ENCODE data around the gene G3BP1.
"Not testable (repeated sequence)": the region's sequence is repeated elsewhere in the genome, so short reads cannot be mapped to it uniquely, and the experiment has no call there.

Gene G3BP1

DNA sequence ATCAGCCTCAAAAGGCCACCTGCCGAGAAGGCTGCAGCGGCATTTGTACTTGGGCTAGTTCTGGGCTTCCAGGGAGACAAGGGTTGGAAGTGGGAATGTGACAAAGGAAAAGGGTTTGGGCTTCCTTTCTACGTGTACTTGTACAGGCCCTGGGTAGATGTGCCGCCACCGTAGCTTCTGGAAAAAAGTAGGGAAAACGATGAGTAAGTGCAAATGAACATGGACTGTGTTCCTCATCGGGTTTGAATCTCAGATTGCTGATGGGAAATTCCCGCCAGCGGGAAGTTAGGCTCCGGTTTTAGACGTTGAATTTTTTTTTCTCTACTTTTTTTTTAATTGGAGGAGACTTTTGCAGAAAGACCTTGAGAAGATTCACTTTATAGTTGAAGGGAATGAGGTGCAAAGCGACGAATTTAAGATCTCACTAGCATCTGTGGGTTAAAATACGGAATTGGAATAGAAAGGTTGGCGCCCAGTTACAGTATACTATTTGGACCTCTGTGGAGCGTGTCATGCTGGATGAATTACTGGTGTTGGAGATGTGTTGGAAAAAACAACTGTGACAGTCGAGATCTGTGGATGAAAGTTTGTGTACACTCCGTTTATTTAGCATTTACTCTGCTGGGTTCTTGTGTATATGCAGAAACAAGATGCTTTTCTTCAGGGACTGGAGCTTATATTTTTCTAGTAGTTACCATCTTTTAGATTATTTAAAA lies 1.2 kb downstream of the G3BP1 start:
- Histone ChIP-seq H3K4me1 (ENCODE audit: control insufficient read depth in 2 of 2, insufficient read depth in 2 of 2, low read length in 2 of 2) (peaks cover 35 to 40% of the 10 kb centered on the region in 2 donors), H3K9me3 (ENCODE audit: control insufficient read depth in 2 of 2, low read length in 2 of 2) (no peaks in the 10 kb centered on the region), H3K4me3 (ENCODE audit: low read length in 2 of 2) (peak overlapping the region; percentile 73 to 97), H3K27me3 (ENCODE audit: control insufficient read depth in 2 of 2, insufficient read depth in 2 of 2, low read length in 2 of 2) (no peaks in the 10 kb centered on the region), H3K36me3 (ENCODE audit: control insufficient read depth in 2 of 2, insufficient read depth in 2 of 2, low read length in 2 of 2) (peaks cover 0 to 5% of the 10 kb centered on the region in 2 donors), H3K9ac (ENCODE audit: low read depth in 1 of 2, low read length in 2 of 2) (peak overlapping the region; percentile 84 to 85), H3K27ac (ENCODE audit: low read depth in 2 of 2, low read length in 2 of 2) (peak overlapping the region; percentile 89 to 93)

DNA sequence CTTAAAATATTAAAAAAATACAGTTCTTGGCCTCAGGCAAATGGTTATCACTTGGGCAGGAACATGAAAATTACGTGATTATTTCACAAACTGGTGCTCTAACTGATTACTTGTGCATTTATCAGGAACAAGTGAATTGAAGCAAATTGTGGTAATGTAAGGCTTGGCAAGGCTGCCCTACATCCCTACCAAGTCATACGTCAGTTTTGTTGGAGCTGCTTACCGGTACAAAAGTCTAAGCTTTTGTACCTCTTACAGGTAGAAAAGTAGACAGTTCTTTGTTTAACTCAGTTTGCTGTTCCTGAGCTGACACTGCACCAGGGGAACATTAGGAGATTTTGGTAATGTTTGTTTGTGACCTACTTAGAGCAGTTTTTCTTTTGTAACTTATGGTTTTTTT lies 2.2 kb downstream of the G3BP1 start:
- peak overlapping the region; percentile 58 to 84 for H3K9ac ChIP-seq (ENCODE audit: low read depth in 1 of 2, low read length in 2 of 2)
- H3K27ac ChIP-seq (ENCODE audit: low read depth in 2 of 2, low read length in 2 of 2): no peak overlapping the region
- H3K27me3 ChIP-seq (ENCODE audit: control insufficient read depth in 2 of 2, insufficient read depth in 2 of 2, low read length in 2 of 2): no peaks in the 10 kb centered on the region
- peaks cover 35 to 40% of the 10 kb centered on the region in 2 donors for H3K4me1 ChIP-seq (ENCODE audit: control insufficient read depth in 2 of 2, insufficient read depth in 2 of 2, low read length in 2 of 2)
- no peaks in the 10 kb centered on the region for H3K9me3 ChIP-seq (ENCODE audit: control insufficient read depth in 2 of 2, low read length in 2 of 2)
- H3K36me3 ChIP-seq (ENCODE audit: control insufficient read depth in 2 of 2, insufficient read depth in 2 of 2, low read length in 2 of 2): peaks cover 0 to 6% of the 10 kb centered on the region in 2 donors
- peak overlapping the region; percentile 31 to 97 for H3K4me3 ChIP-seq (ENCODE audit: low read length in 2 of 2)

- no peak overlapping the region for H3K9ac ChIP-seq (ENCODE audit: low read depth in 1 of 2, low read length in 2 of 2)
- no peaks in the 10 kb centered on the region for H3K27me3 ChIP-seq (ENCODE audit: control insufficient read depth in 2 of 2, insufficient read depth in 2 of 2, low read length in 2 of 2)
- no peak overlapping the region for H3K27ac ChIP-seq (ENCODE audit: low read depth in 2 of 2, low read length in 2 of 2)
- peak overlapping the region in 1 of 2 donors; percentile 29 for H3K4me3 ChIP-seq (ENCODE audit: low read length in 2 of 2)
- H3K36me3 ChIP-seq (ENCODE audit: control insufficient read depth in 2 of 2, insufficient read depth in 2 of 2, low read length in 2 of 2): peaks cover 0 to 6% of the 10 kb centered on the region in 2 donors
- no peaks in the 10 kb centered on the region for H3K9me3 ChIP-seq (ENCODE audit: control insufficient read depth in 2 of 2, low read length in 2 of 2)
- H3K4me1 ChIP-seq (ENCODE audit: control insufficient read depth in 2 of 2, insufficient read depth in 2 of 2, low read length in 2 of 2): peaks cover 35 to 38% of the 10 kb centered on the region in 2 donors
Measured at GRCh38 chr5:151775025-151775606, 3.4 kb downstream of the G3BP1 start.

- Histone ChIP-seq H3K4me3 (ENCODE audit: low read length in 2 of 2) (no peak overlapping the region), H3K27ac (ENCODE audit: low read depth in 2 of 2, low read length in 2 of 2) (no peak overlapping the region), H3K36me3 (ENCODE audit: control insufficient read depth in 2 of 2, insufficient read depth in 2 of 2, low read length in 2 of 2) (peaks cover 0 to 6% of the 10 kb centered on the region in 2 donors), H3K9ac (ENCODE audit: low read depth in 1 of 2, low read length in 2 of 2) (no peak overlapping the region), H3K9me3 (ENCODE audit: control insufficient read depth in 2 of 2, low read length in 2 of 2) (no peaks in the 10 kb centered on the region), H3K27me3 (ENCODE audit: control insufficient read depth in 2 of 2, insufficient read depth in 2 of 2, low read length in 2 of 2) (no peaks in the 10 kb centered on the region), H3K4me1 (ENCODE audit: control insufficient read depth in 2 of 2, insufficient read depth in 2 of 2, low read length in 2 of 2) (peaks cover 11 to 13% of the 10 kb centered on the region in 2 donors)
Measured at GRCh38 chr5:151779531-151780125, 7.9 kb downstream of the G3BP1 start.

- peaks cover 0 to 6% of the 10 kb centered on the region in 2 donors for H3K36me3 ChIP-seq (ENCODE audit: control insufficient read depth in 2 of 2, insufficient read depth in 2 of 2, low read length in 2 of 2)
- H3K4me1 ChIP-seq (ENCODE audit: control insufficient read depth in 2 of 2, insufficient read depth in 2 of 2, low read length in 2 of 2): peaks cover 4 to 6% of the 10 kb centered on the region in 2 donors
- no peak overlapping the region for H3K9ac ChIP-seq (ENCODE audit: low read depth in 1 of 2, low read length in 2 of 2)
- H3K27me3 ChIP-seq (ENCODE audit: control insufficient read depth in 2 of 2, insufficient read depth in 2 of 2, low read length in 2 of 2): no peaks in the 10 kb centered on the region
- H3K9me3 ChIP-seq (ENCODE audit: control insufficient read depth in 2 of 2, low read length in 2 of 2): no peaks in the 10 kb centered on the region
- H3K27ac ChIP-seq (ENCODE audit: low read depth in 2 of 2, low read length in 2 of 2): no peak overlapping the region
- no peak overlapping the region for H3K4me3 ChIP-seq (ENCODE audit: low read length in 2 of 2)
Measured at GRCh38 chr5:151780348-151780747, 8.6 kb downstream of the G3BP1 start.

- Histone ChIP-seq H3K9ac (ENCODE audit: low read depth in 1 of 2, low read length in 2 of 2) (no peak overlapping the region), H3K27ac (ENCODE audit: low read depth in 2 of 2, low read length in 2 of 2) (no peak overlapping the region), H3K9me3 (ENCODE audit: control insufficient read depth in 2 of 2, low read length in 2 of 2) (no peaks in the 10 kb centered on the region), H3K27me3 (ENCODE audit: control insufficient read depth in 2 of 2, insufficient read depth in 2 of 2, low read length in 2 of 2) (no peaks in the 10 kb centered on the region), H3K36me3 (ENCODE audit: control insufficient read depth in 2 of 2, insufficient read depth in 2 of 2, low read length in 2 of 2) (peaks cover 0 to 6% of the 10 kb centered on the region in 2 donors), H3K4me1 (ENCODE audit: control insufficient read depth in 2 of 2, insufficient read depth in 2 of 2, low read length in 2 of 2) (peaks cover 0 to 2% of the 10 kb centered on the region in 2 donors), H3K4me3 (ENCODE audit: low read length in 2 of 2) (no peak overlapping the region)
Measured at GRCh38 chr5:151781201-151781600, 9.4 kb downstream of the G3BP1 start.

GRCh38 chr5:151783664-151784063 lies 11.9 kb downstream of the G3BP1 start:
- H3K4me3 ChIP-seq (ENCODE audit: low read length in 2 of 2); H3K27ac ChIP-seq (ENCODE audit: low read depth in 2 of 2, low read length in 2 of 2); H3K4me1 ChIP-seq (ENCODE audit: control insufficient read depth in 2 of 2, insufficient read depth in 2 of 2, low read length in 2 of 2); H3K9ac ChIP-seq (ENCODE audit: low read depth in 1 of 2, low read length in 2 of 2); H3K9me3 ChIP-seq (ENCODE audit: control insufficient read depth in 2 of 2, low read length in 2 of 2); H3K27me3 ChIP-seq (ENCODE audit: control insufficient read depth in 2 of 2, insufficient read depth in 2 of 2, low read length in 2 of 2): not testable (repeated sequence)
- H3K36me3 ChIP-seq (ENCODE audit: control insufficient read depth in 2 of 2, insufficient read depth in 2 of 2, low read length in 2 of 2): peaks cover 2 to 11% of the 10 kb centered on the region in 2 donors

DNA sequence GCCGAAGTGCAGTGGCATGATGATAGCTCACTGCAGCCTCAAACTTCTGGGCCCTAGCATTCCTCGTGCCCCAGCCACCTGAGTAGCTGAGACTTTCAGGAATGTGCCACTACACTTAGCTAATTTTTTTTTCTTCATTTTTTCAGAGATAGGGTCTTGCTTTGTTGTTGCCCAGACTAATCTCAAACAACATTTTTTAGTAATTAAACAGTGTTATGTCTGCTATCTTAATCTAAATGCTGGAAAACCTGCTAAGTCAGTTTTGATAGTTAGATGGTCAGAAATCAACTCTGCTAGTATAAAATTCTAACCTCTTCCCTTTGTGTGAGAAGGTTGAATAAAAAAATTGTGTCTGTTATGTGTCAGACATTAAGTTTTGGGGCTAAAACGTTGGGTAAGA lies 12.4 kb downstream of the G3BP1 start:
- peaks cover 2 to 15% of the 10 kb centered on the region in 2 donors for H3K36me3 ChIP-seq (ENCODE audit: control insufficient read depth in 2 of 2, insufficient read depth in 2 of 2, low read length in 2 of 2)
- no peaks in the 10 kb centered on the region for H3K27me3 ChIP-seq (ENCODE audit: control insufficient read depth in 2 of 2, insufficient read depth in 2 of 2, low read length in 2 of 2)
- no peak overlapping the region for H3K4me3 ChIP-seq (ENCODE audit: low read length in 2 of 2)
- H3K9ac ChIP-seq (ENCODE audit: low read depth in 1 of 2, low read length in 2 of 2): no peak overlapping the region
- H3K27ac ChIP-seq (ENCODE audit: low read depth in 2 of 2, low read length in 2 of 2): no peak overlapping the region
- no peaks in the 10 kb centered on the region for H3K9me3 ChIP-seq (ENCODE audit: control insufficient read depth in 2 of 2, low read length in 2 of 2)
- peaks cover 0 to 2% of the 10 kb centered on the region in 2 donors for H3K4me1 ChIP-seq (ENCODE audit: control insufficient read depth in 2 of 2, insufficient read depth in 2 of 2, low read length in 2 of 2)

GRCh38 chr5:151786468-151786867 lies 14.7 kb downstream of the G3BP1 start:
- no peaks in the 10 kb centered on the region for H3K27me3 ChIP-seq (ENCODE audit: control insufficient read depth in 2 of 2, insufficient read depth in 2 of 2, low read length in 2 of 2)
- H3K27ac ChIP-seq (ENCODE audit: low read depth in 2 of 2, low read length in 2 of 2): no peak overlapping the region
- no peaks in the 10 kb centered on the region for H3K4me1 ChIP-seq (ENCODE audit: control insufficient read depth in 2 of 2, insufficient read depth in 2 of 2, low read length in 2 of 2)
- H3K36me3 ChIP-seq (ENCODE audit: control insufficient read depth in 2 of 2, insufficient read depth in 2 of 2, low read length in 2 of 2): peaks cover 18 to 36% of the 10 kb centered on the region in 2 donors
- H3K4me3 ChIP-seq (ENCODE audit: low read length in 2 of 2): no peak overlapping the region
- no peak overlapping the region for H3K9ac ChIP-seq (ENCODE audit: low read depth in 1 of 2, low read length in 2 of 2)
- no peaks in the 10 kb centered on the region for H3K9me3 ChIP-seq (ENCODE audit: control insufficient read depth in 2 of 2, low read length in 2 of 2)

DNA sequence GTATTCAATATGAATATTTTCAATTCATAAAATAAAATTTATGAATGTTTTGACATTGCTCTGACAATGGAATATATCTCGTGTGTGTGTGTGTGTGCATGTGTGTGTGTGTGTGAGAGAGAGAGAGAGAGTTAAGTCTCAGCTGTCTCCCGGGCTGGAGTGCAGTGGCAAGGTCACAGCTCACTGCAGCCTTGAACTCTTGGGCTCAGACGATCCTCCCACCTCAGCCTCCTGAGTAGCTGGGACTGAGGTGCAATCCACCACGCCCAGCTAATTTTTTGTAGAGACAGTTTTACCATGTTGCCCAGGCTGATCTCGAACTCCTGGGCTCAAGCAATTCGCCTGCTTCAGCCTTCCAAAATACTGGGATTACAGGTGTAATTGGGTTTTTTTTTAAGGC lies 16.1 kb downstream of the G3BP1 start:
- Histone ChIP-seq H3K9ac (ENCODE audit: low read depth in 1 of 2, low read length in 2 of 2) (no peak overlapping the region), H3K27ac (ENCODE audit: low read depth in 2 of 2, low read length in 2 of 2) (no peak overlapping the region), H3K36me3 (ENCODE audit: control insufficient read depth in 2 of 2, insufficient read depth in 2 of 2, low read length in 2 of 2) (peaks cover 31 to 48% of the 10 kb centered on the region in 2 donors), H3K27me3 (ENCODE audit: control insufficient read depth in 2 of 2, insufficient read depth in 2 of 2, low read length in 2 of 2) (no peaks in the 10 kb centered on the region), H3K4me1 (ENCODE audit: control insufficient read depth in 2 of 2, insufficient read depth in 2 of 2, low read length in 2 of 2) (no peaks in the 10 kb centered on the region), H3K9me3 (ENCODE audit: control insufficient read depth in 2 of 2, low read length in 2 of 2) (no peaks in the 10 kb centered on the region), H3K4me3 (ENCODE audit: low read length in 2 of 2) (no peak overlapping the region)

Measured in mucosa of rectum (tissue), 2 donors.